Thyroid gland (tissue), 4 donors: ENCODE results near the gene ACSS3. TPM values are rescaled to one million over a fixed set of nuclear protein-coding genes. Genes with fewer than 3 reads are reported as not detected.

Source experiments
- DNase-seq, 2 donors: peaks; one replicate each; pipeline ENCODE4 v3.0.0-alpha.2; 2019
- H3K27ac ChIP-seq, 3 donors: fragments of 200-600 bp; sonication (generic); 1 replicate in 2 of 3; 2 replicates in 1 of 3; pipeline ENCODE4 v1.5.1; 2016 to 2019; ENCODE audit warnings: mild to moderate bottlenecking in 1 of 3, moderate library complexity in 1 of 3
- H3K27me3 ChIP-seq: fragments of 200-600 bp; sonication (generic); one replicate; pipeline ENCODE4 v1.5.1; 2019
- H3K36me3 ChIP-seq, 2 donors: fragments of 200-600 bp; sonication (generic); one replicate each; pipeline ENCODE4 v1.5.1; 2016 to 2019
- H3K4me1 ChIP-seq, 2 donors: fragments of 200-600 bp; sonication (generic); one replicate each; pipeline ENCODE4 v1.5.1; 2017 to 2019
- H3K4me3 ChIP-seq, 3 donors: fragments of 200-600 bp; sonication (generic); replicated peaks in 1 of 3; 1 replicate in 2 of 3; 2 replicates in 1 of 3; pipeline ENCODE4 v1.5.1; 2016; ENCODE audit warnings: mild to moderate bottlenecking in 1 of 3
- H3K9me3 ChIP-seq: fragments of 200-600 bp; sonication (generic); one replicate; pipeline ENCODE4 v1.5.1; 2017
- CTCF ChIP-seq, 6 experiments: fragments of 200-600 bp in 3 of 6; fragments of 450-650 bp in 3 of 6; sonication (generic) in 3 of 6; IDR thresholded peaks; one replicate each; pipeline ENCODE4 v1.5.1; 2016 to 2019; ENCODE audit warnings: antibody characterized with exemption in 6 of 6, mild to moderate bottlenecking in 2 of 6, inconsistent platforms in 1 of 6, moderate library complexity in 1 of 6
- POLR2A ChIP-seq, 2 donors: fragments of 450-650 bp; IDR thresholded peaks; one replicate each; pipeline ENCODE4 v1.6.1; 2017; ENCODE audit warnings: antibody characterized with exemption in 2 of 2, mild to moderate bottlenecking in 2 of 2, moderate library complexity in 1 of 2
- WGBS, 2 donors: methylation state at CpG; one replicate each; pipeline ENCODE4 v1.1.5; 2017; 5-methylcytosine and 5-hydroxymethylcytosine counted together
- intact Hi-C: fragments of 100-400 bp; cut with DNase I; formaldehyde crosslinking; loops from one replicate; pipeline ENCODE4 v1.15.1; 2023
- total RNA-seq, 4 donors: library from RNA; depleted of rRNA; stranded (reverse); fragments of >200 nt; gene quantifications; one replicate each; pipeline ENCODE4 v1.2.3, GENCODE V29; 2016

The ACSS3 gene
- total RNA-seq, 4 donors from 2014 or later: 32.5 to 63.8 (median 41.0) TPM

- Histone ChIP-seq H3K27ac (peak overlapping the region in 2 of 3 donors; percentile 7 to 18), H3K9me3 (no peaks in the 10 kb centered on the region), H3K4me1 (peaks cover 8 to 12% of the 10 kb centered on the region in 2 donors), H3K4me3 (no peak overlapping the region), H3K27me3 (no peaks in the 10 kb centered on the region), H3K36me3 (no peaks in the 10 kb centered on the region)
- 76 to 78% methylated on average over 2 of the region's 2 CpGs for WGBS, 2 donors
- intact Hi-C loops: no loop called here
- TF ChIP-seq POLR2A (IDR thresholded peaks at IDR 0.05): no peak
- no peak for TF ChIP-seq CTCF (IDR thresholded peaks at IDR 0.05)
- DNase-seq: no peak
These were observed 1.6 kb downstream of the ACSS3 start for GRCh38 chr12:81079280-81080076.

GRCh38 chr12:81080431-81080983, 2.6 kb downstream of the ACSS3 start:
- Histone ChIP-seq H3K27me3 (no peaks in the 10 kb centered on the region), H3K36me3 (no peaks in the 10 kb centered on the region), H3K4me1 (peaks cover 18 to 23% of the 10 kb centered on the region in 2 donors), H3K9me3 (no peaks in the 10 kb centered on the region), H3K27ac (peak overlapping the region in 1 of 3 donors; percentile 18), H3K4me3 (no peak overlapping the region)
- WGBS, 2 donors: 59 to 73% methylated on average over 4 of the region's 4 CpGs
- no peak for DNase-seq
- TF ChIP-seq POLR2A (IDR thresholded peaks at IDR 0.05): no peak
- TF ChIP-seq CTCF (IDR thresholded peaks at IDR 0.05): no peak
- intact Hi-C loops: no loop called here

- TF ChIP-seq CTCF (IDR thresholded peaks at IDR 0.05): no peak
- TF ChIP-seq POLR2A (IDR thresholded peaks at IDR 0.05): no peak
- DNase-seq: no peak
- H3K27ac ChIP-seq: no peak overlapping the region
- H3K4me3 ChIP-seq: no peak overlapping the region
- no peaks in the 10 kb centered on the region for H3K27me3 ChIP-seq
- intact Hi-C loops: no loop called here
- no peaks in the 10 kb centered on the region for H3K36me3 ChIP-seq
- WGBS, 2 donors: 93 to 98% methylated on average over 1 of the region's 1 CpG
- H3K9me3 ChIP-seq: no peaks in the 10 kb centered on the region
- peaks cover 18 to 30% of the 10 kb centered on the region in 2 donors for H3K4me1 ChIP-seq
These were observed 3.8 kb downstream of the ACSS3 start for GRCh38 chr12:81081726-81082125.

GRCh38 chr12:81083018-81083417, 5.1 kb downstream of the ACSS3 start:
- H3K36me3 ChIP-seq: no peaks in the 10 kb centered on the region
- 92 to 100% methylated on average over 1 of the region's 1 CpG for WGBS, 2 donors
- no peak overlapping the region for H3K4me3 ChIP-seq
- DNase-seq: no peak
- no peak overlapping the region for H3K27ac ChIP-seq
- no peaks in the 10 kb centered on the region for H3K27me3 ChIP-seq
- H3K9me3 ChIP-seq: no peaks in the 10 kb centered on the region
- intact Hi-C loops: no loop called here
- H3K4me1 ChIP-seq: peaks cover 18 to 30% of the 10 kb centered on the region in 2 donors
- TF ChIP-seq POLR2A (IDR thresholded peaks at IDR 0.05): no peak
- TF ChIP-seq CTCF (IDR thresholded peaks at IDR 0.05): no peak

- H3K27ac ChIP-seq: peak overlapping the region in 1 of 3 donors; percentile 32
- no peak for DNase-seq
- intact Hi-C loops: no loop called here
These were observed 6.1 kb downstream of the ACSS3 start for GRCh38 chr12:81083906-81084513.

More at GRCh38 chr12:81083906-81084513, 6.1 kb downstream of the ACSS3 start:
- H3K9me3 ChIP-seq: no peaks in the 10 kb centered on the region
- 72 to 79% methylated on average over 7 of the region's 7 CpGs for WGBS, 2 donors
- H3K36me3 ChIP-seq: no peaks in the 10 kb centered on the region
- H3K27me3 ChIP-seq: no peaks in the 10 kb centered on the region
- TF ChIP-seq CTCF (IDR thresholded peaks at IDR 0.05) (no peak), POLR2A (IDR thresholded peaks at IDR 0.05) (no peak)
- H3K4me1 ChIP-seq: peaks cover 15 to 28% of the 10 kb centered on the region in 2 donors
- no peak overlapping the region for H3K4me3 ChIP-seq
